Thyroid gland (tissue), 4 donors: ENCODE data around the gene CFAP210.

Experiments
- POLR2A ChIP-seq, 2 donors: fragments of 450-650 bp; IDR thresholded peaks; one replicate each; pipeline ENCODE4 v1.6.1; 2017; ENCODE audit warnings: antibody characterized with exemption in 2 of 2, mild to moderate bottlenecking in 2 of 2, moderate library complexity in 1 of 2
- TF ChIP-seq, protein P1 (sequence below), 6 experiments: fragments of 200-600 bp in 3 of 6; fragments of 450-650 bp in 3 of 6; sonication (generic) in 3 of 6; IDR thresholded peaks; one replicate each; pipeline ENCODE4 v1.5.1; 2016 to 2019; ENCODE audit warnings: antibody characterized with exemption in 6 of 6, mild to moderate bottlenecking in 2 of 6, inconsistent platforms in 1 of 6, moderate library complexity in 1 of 6

DNA sequence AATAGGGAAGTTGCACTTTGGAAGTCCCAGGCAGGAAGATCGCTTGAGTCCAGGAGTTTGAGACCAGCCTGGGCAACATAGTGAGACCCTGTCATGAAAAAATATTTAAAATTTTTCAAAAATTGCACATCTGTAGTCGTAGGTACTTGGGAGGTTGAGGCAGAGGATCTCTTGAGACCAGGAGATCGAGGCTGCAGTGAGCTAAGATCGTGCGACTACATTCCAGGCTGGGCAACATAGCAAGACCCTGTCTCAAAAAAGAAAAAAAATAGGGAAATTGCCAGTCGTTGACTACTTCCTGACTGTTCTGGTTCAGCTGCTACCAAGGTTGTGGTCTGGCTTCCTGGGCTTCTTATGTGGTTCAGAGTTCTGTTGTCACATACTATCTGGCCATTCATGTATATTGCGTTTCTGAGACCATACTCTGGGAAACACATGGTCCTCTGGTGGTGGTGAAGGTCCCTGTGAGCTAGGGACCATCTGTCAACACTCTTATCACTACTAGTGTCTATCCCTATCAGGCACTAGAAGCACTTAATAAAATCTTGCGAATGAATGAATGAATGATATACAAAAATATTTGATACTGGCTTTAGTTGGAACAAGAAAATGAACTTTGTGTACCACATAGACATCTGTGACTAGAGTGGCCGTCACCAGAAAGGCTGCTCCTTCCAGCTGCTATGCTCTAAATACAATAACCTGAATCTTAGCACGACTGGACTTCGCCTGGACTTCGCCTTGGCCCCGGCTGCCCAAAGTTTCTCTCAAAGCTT is 38.6 kb upstream of the CFAP210 start:
- TF ChIP-seq, protein P1, sequence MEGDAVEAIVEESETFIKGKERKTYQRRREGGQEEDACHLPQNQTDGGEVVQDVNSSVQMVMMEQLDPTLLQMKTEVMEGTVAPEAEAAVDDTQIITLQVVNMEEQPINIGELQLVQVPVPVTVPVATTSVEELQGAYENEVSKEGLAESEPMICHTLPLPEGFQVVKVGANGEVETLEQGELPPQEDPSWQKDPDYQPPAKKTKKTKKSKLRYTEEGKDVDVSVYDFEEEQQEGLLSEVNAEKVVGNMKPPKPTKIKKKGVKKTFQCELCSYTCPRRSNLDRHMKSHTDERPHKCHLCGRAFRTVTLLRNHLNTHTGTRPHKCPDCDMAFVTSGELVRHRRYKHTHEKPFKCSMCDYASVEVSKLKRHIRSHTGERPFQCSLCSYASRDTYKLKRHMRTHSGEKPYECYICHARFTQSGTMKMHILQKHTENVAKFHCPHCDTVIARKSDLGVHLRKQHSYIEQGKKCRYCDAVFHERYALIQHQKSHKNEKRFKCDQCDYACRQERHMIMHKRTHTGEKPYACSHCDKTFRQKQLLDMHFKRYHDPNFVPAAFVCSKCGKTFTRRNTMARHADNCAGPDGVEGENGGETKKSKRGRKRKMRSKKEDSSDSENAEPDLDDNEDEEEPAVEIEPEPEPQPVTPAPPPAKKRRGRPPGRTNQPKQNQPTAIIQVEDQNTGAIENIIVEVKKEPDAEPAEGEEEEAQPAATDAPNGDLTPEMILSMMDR (IDR thresholded peaks at IDR 0.05) = no peak
- no peak for TF ChIP-seq POLR2A (IDR thresholded peaks at IDR 0.05)
